K562 (cell line): ENCODE measurements around the gene MFN1. TPM values are rescaled to one million over a fixed set of nuclear protein-coding genes. Genes with fewer than 3 reads are reported as not detected.

Experiments used
- CTCF ChIP-seq, 3 experiments: IDR thresholded peaks in 2 of 3; conservative IDR thresholded peaks in 1 of 3; 2 replicates each; pipeline ENCODE4 v1.5.1; 2011 to 2012; ENCODE audit warnings: low read length in 3 of 3, mild to moderate bottlenecking in 3 of 3, control low read depth in 2 of 3, improper control_type of control experiment in 1 of 3, inconsistent platforms in 1 of 3, low read depth in 1 of 3, mixed read lengths in 1 of 3, moderate library complexity in 1 of 3; ENCODE audit not compliant: insufficient read depth in 2 of 3
- MLX ChIP-seq, 2 experiments: fragments of 450-650 bp in 1 of 2; sonication (generic) in 1 of 2; formaldehyde crosslinking; conservative IDR thresholded peaks; 2 replicates each; pipeline versions ENCODE4 v1.4.0 to v1.8.1; 2020 to 2022; ENCODE audit warnings: mild to moderate bottlenecking in 1 of 2, missing genetic modification reagents in 1 of 2
- NEUROD1 ChIP-seq: fragments of 150-350 bp; IDR thresholded peaks from 2 replicates; pipeline ENCODE4 v1.6.1; 2014; ENCODE audit warnings: borderline replicate concordance, low read length, low read depth; ENCODE audit not compliant: partially characterized antibody
- RBM15 ChIP-seq: fragments of 200-400 bp; formaldehyde crosslinking; IDR thresholded peaks from 2 replicates; pipeline ENCODE4 v1.6.1; 2018; ENCODE audit warnings: mild to moderate bottlenecking, low read length, moderate library complexity; ENCODE audit not compliant: insufficient read depth
- RBM17 ChIP-seq: fragments of 200-400 bp; formaldehyde crosslinking; IDR thresholded peaks from 2 replicates; pipeline ENCODE4 v1.6.1; 2017; ENCODE audit warnings: low read depth, mild to moderate bottlenecking, low read length, borderline replicate concordance
- REST ChIP-seq, 2 experiments: fragments of 450-650 bp; formaldehyde crosslinking in 1 of 2; IDR thresholded peaks; 2 replicates each; pipeline versions ENCODE4 v1.4.0 to v1.6.1; 2014 to 2020; ENCODE audit warnings: mild to moderate bottlenecking in 2 of 2, borderline replicate concordance in 1 of 2, low read depth in 1 of 2
- SAFB2 ChIP-seq: fragments of 200-400 bp; formaldehyde crosslinking; IDR thresholded peaks from 2 replicates; pipeline ENCODE4 v1.6.1; 2018; ENCODE audit warnings: borderline replicate concordance, low read length, low read depth, moderate library complexity; ENCODE audit not compliant: severe bottlenecking
- SMARCE1 ChIP-seq: fragments of 450-650 bp; IDR thresholded peaks from 2 replicates; pipeline ENCODE4 v1.7.1; 2016; ENCODE audit warnings: mild to moderate bottlenecking
- TOE1 ChIP-seq, 2 experiments: fragments of 450-650 bp in 1 of 2; sonication (generic) in 1 of 2; formaldehyde crosslinking in 1 of 2; IDR thresholded peaks; 2 replicates each; pipeline versions ENCODE4 v1.7.1 to v1.8.0; 2016 to 2022; ENCODE audit warnings: borderline replicate concordance in 2 of 2, mild to moderate bottlenecking in 2 of 2, antibody characterized with exemption in 1 of 2, inconsistent platforms in 1 of 2, low read depth in 1 of 2, missing genetic modification reagents in 1 of 2, moderate library complexity in 1 of 2
- ZBTB8A ChIP-seq: fragments of 450-650 bp; IDR thresholded peaks from 2 replicates; pipeline ENCODE4 v1.6.1; 2018; ENCODE audit warnings: mild to moderate bottlenecking, moderate library complexity; ENCODE audit not compliant: partially characterized antibody
- polyA plus RNA-seq, 8 experiments: library from polyadenylated mRNA; depleted of rRNA in 4 of 8; stranded (reverse) in 5 of 8; unstranded in 3 of 8; fragments of >200 nt; fragmentation: Nextera tagmentation in 2 of 8; fragmentation: Illumina TruSeq in 1 of 8; extraction: Ambion mirVana in 2 of 8; extraction: Trizol in 1 of 8; gene quantifications; 2 replicates each; pipeline versions ENCODE4 v1.2.1 to v1.2.3, GENCODE V29; 2011 to 2014; ENCODE audit warnings: inconsistent platforms in 1 of 8, missing spikeins in 1 of 8
- total RNA-seq, 7 experiments: library from RNA; depleted of rRNA in 6 of 7; stranded (reverse); fragments of >200 nt in 6 of 7; fragmentation: Illumina TruSeq in 2 of 7; extraction: Trizol in 2 of 7; gene quantifications; 2 replicates each; pipeline versions ENCODE4 v1.2.1 to v1.2.3, GENCODE V29; 2011 to 2021; ENCODE audit warnings: low replicate concordance in 1 of 7

Gene MFN1
- total and polyA plus RNA-seq, 9 of the 15 experiments (the other 6 are each of a cell fraction or from before 2014, with no cell fraction given): 10.5 to 42.7 (median 22.6) TPM

- TF ChIP-seq RBM15: no peak
- TF ChIP-seq MLX (CRISPR knock-in tag; conservative IDR thresholded peaks at IDR 0.05): no peak
- no peak for TF ChIP-seq SAFB2
- TF ChIP-seq REST (IDR thresholded peaks at IDR 0.05; ENCODE audit: borderline replicate concordance): peak; percentile 57; the same call in 1 of the 2 replicates
- TF ChIP-seq REST (CRISPR knock-in tag; IDR thresholded peaks at IDR 0.05; ENCODE audit: low read depth): no peak
- TF ChIP-seq CTCF (IDR thresholded peaks at IDR 0.05 in 2 of 3, conservative IDR thresholded peaks at IDR 0.05 in 1 of 3; ENCODE audit: insufficient read depth in 2 of 3, low read depth in 1 of 3, low read length in 3 of 3): peak; percentile 49 to 78 (median 70)
- TF ChIP-seq RBM17: no peak
- TF ChIP-seq ZBTB8A: no peak
- no peak for TF ChIP-seq TOE1 (IDR thresholded peaks at IDR 0.05; ENCODE audit: borderline replicate concordance)
- TF ChIP-seq TOE1 (CRISPR knock-in tag; IDR thresholded peaks at IDR 0.05; ENCODE audit: borderline replicate concordance, low read depth): no peak
- TF ChIP-seq SMARCE1: no peak
- no peak for TF ChIP-seq NEUROD1
Measured at GRCh38 chr3:179321668-179322285, 25.7 kb upstream of the MFN1 start (continued).
